Measurements from ENCODE around the gene KCNAB1.

Gene KCNAB1

DNA sequence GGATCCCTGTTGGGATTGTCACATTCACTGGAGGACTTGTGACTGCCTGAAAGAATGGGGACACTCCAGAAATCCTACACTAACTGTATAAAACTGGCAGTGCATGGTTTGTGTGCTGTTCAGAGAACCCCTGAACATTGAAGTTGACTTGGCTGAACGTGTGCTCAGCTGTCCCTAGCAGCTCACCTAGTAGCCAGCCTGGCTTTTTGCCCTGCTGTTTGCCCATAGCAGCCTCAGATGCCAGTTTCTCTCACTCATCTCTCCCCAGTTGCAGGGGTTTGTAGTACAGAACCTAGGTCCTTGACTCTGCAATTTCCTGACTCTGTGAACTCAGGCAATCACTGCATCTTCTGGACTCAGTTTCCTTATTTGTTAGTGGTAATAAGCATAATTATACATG, 63.0 kb downstream of the KCNAB1 start:
- no peaks in the 10 kb centered on the region for H4K20me1 ChIP-seq (ENCODE audit: insufficient read depth, low read length)
- DNase-seq, result no peak
- no peak overlapping the region for H3K9ac ChIP-seq (ENCODE audit: low read length)
- no peaks in the 10 kb centered on the region for H3K9me2 ChIP-seq (replicated peaks; ENCODE audit: insufficient read depth, low read length)
- no peaks in the 10 kb centered on the region for H3K9me3 ChIP-seq (replicated peaks; ENCODE audit: insufficient read depth, low read length)
- no peaks in the 10 kb centered on the region for H3F3A ChIP-seq (ENCODE audit: insufficient read depth, low read length)
- H3K79me2 ChIP-seq (ENCODE audit: low read length), result no peaks in the 10 kb centered on the region
- no peak overlapping the region for H3K27ac ChIP-seq (ENCODE audit: low read length)
- no peak overlapping the region for H3K4me2 ChIP-seq (ENCODE audit: low read depth, low read length)
- H3K36me3 ChIP-seq (replicated peaks; ENCODE audit: insufficient read depth, low read length), result no peaks in the 10 kb centered on the region
- H3K4me1 ChIP-seq (ENCODE audit: low read length), result no peaks in the 10 kb centered on the region
- no peak overlapping the region for H2AFZ ChIP-seq (ENCODE audit: low read length)
- no peaks in the 10 kb centered on the region for H3K27me3 ChIP-seq (replicated peaks; ENCODE audit: insufficient read depth, low read length)
- no peak overlapping the region for H3K4me3 ChIP-seq (ENCODE audit: low read length)
- TF ChIP-seq, protein P1, sequence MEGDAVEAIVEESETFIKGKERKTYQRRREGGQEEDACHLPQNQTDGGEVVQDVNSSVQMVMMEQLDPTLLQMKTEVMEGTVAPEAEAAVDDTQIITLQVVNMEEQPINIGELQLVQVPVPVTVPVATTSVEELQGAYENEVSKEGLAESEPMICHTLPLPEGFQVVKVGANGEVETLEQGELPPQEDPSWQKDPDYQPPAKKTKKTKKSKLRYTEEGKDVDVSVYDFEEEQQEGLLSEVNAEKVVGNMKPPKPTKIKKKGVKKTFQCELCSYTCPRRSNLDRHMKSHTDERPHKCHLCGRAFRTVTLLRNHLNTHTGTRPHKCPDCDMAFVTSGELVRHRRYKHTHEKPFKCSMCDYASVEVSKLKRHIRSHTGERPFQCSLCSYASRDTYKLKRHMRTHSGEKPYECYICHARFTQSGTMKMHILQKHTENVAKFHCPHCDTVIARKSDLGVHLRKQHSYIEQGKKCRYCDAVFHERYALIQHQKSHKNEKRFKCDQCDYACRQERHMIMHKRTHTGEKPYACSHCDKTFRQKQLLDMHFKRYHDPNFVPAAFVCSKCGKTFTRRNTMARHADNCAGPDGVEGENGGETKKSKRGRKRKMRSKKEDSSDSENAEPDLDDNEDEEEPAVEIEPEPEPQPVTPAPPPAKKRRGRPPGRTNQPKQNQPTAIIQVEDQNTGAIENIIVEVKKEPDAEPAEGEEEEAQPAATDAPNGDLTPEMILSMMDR (IDR thresholded peaks at IDR 0.05; ENCODE audit: low read length), result no peak
- no peak for TF ChIP-seq EZH2phosphoT487 (IDR thresholded peaks at IDR 0.05; ENCODE audit: low read length)
- TF ChIP-seq EZH2 (optimal IDR thresholded peaks at IDR 0.05; ENCODE audit: low read depth, low read length), result no peak

DNA sequence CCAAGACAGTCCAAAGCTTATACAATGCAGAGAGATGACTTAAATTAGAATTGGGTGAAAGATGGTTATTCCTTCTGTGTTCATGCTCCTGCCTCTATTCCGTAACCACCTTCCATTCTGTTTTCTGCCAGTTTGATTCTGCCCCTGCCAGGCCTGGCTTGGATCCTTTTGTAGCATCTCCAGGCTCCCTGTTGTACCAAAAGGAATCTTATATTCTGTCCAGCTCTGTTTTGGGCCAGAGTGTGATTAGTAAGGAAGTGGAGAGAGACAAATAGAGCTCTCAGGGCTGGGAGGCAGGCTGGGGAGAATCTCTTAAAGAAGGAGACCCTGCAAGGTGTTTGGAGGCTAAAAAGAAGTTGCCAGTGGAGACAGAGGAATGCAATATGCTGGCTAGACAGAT, 63.8 kb downstream of the KCNAB1 start:
- Histone ChIP-seq H3K79me2 (ENCODE audit: low read length) (no peaks in the 10 kb centered on the region), H3K27ac (ENCODE audit: low read length) (no peak overlapping the region), H3K36me3 (replicated peaks; ENCODE audit: insufficient read depth, low read length) (no peaks in the 10 kb centered on the region), H3K4me3 (ENCODE audit: low read length) (no peak overlapping the region), H3K9ac (ENCODE audit: low read length) (no peak overlapping the region), H3K9me3 (replicated peaks; ENCODE audit: insufficient read depth, low read length) (no peaks in the 10 kb centered on the region), H2AFZ (ENCODE audit: low read length) (no peak overlapping the region), H3K4me2 (ENCODE audit: low read depth, low read length) (no peak overlapping the region), H3K4me1 (ENCODE audit: low read length) (no peaks in the 10 kb centered on the region), H3K9me2 (replicated peaks; ENCODE audit: insufficient read depth, low read length) (no peaks in the 10 kb centered on the region), H3K27me3 (replicated peaks; ENCODE audit: insufficient read depth, low read length) (no peaks in the 10 kb centered on the region), H3F3A (ENCODE audit: insufficient read depth, low read length) (no peaks in the 10 kb centered on the region), H4K20me1 (ENCODE audit: insufficient read depth, low read length) (no peaks in the 10 kb centered on the region)
- TF ChIP-seq EZH2phosphoT487 (IDR thresholded peaks at IDR 0.05; ENCODE audit: low read length) (no peak), EZH2 (optimal IDR thresholded peaks at IDR 0.05; ENCODE audit: low read depth, low read length) (no peak)
- TF ChIP-seq, protein P1 (IDR thresholded peaks at IDR 0.05; ENCODE audit: low read length), result no peak
- DNase-seq, result no peak

DNA sequence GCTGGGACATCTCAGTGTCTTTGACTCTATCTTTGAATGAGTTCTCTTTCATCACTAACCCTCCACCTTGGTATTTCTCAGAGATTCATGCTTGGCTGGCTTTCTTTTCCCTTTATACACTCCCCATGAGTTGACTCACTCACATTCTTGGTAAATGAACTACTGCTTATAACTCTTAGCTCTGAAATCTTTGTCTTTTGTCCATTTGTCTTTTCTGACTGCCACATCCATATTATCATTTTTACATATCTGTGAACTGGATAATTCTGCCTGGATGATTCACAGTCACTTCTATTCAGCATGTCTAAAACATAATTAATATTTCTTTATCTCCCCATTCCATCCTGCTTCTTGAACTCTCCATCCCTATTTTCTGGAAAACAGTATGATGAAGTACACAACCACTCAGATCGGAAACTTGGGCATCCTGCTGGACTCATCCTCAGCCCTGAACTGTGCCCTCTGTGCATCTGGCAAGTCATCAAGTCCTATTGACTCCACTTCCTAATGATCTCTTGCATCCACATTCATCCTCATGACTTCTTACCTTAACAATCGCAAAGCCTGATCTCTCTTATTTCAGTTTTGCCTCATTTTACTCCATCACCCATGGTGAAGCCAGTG, 66.9 kb downstream of the KCNAB1 start:
- no peaks in the 10 kb centered on the region for H3F3A ChIP-seq (ENCODE audit: insufficient read depth, low read length)
- H3K9ac ChIP-seq (ENCODE audit: low read length), result no peak overlapping the region
- H3K36me3 ChIP-seq (replicated peaks; ENCODE audit: insufficient read depth, low read length), result no peaks in the 10 kb centered on the region
- no peaks in the 10 kb centered on the region for H4K20me1 ChIP-seq (ENCODE audit: insufficient read depth, low read length)
- H2AFZ ChIP-seq (ENCODE audit: low read length), result no peak overlapping the region
- no peaks in the 10 kb centered on the region for H3K4me1 ChIP-seq (ENCODE audit: low read length)
- no peaks in the 10 kb centered on the region for H3K9me2 ChIP-seq (replicated peaks; ENCODE audit: insufficient read depth, low read length)
- H3K27ac ChIP-seq (ENCODE audit: low read length), result no peak overlapping the region
- no peak for TF ChIP-seq EZH2 (optimal IDR thresholded peaks at IDR 0.05; ENCODE audit: low read depth, low read length)
- no peak for TF ChIP-seq EZH2phosphoT487 (IDR thresholded peaks at IDR 0.05; ENCODE audit: low read length)
- TF ChIP-seq, protein P1 (IDR thresholded peaks at IDR 0.05; ENCODE audit: low read length), result no peak
- no peak overlapping the region for H3K4me2 ChIP-seq (ENCODE audit: low read depth, low read length)
- no peak overlapping the region for H3K4me3 ChIP-seq (ENCODE audit: low read length)
- H3K27me3 ChIP-seq (replicated peaks; ENCODE audit: insufficient read depth, low read length), result no peaks in the 10 kb centered on the region
- H3K79me2 ChIP-seq (ENCODE audit: low read length), result no peaks in the 10 kb centered on the region
- DNase-seq, result no peak
- no peaks in the 10 kb centered on the region for H3K9me3 ChIP-seq (replicated peaks; ENCODE audit: insufficient read depth, low read length)
